Stomach smooth muscle (tissue), 2 donors: ENCODE data around the gene SLC5A1.

Source experiments
- H3K27ac ChIP-seq: one replicate; pipeline ENCODE4 v1.7.0; 2013; ENCODE audit warnings: mild to moderate bottlenecking, low read length, inconsistent platforms
- H3K27me3 ChIP-seq, 2 donors: one replicate each; pipeline ENCODE4 v1.7.0; 2013; ENCODE audit warnings: low read length in 2 of 2; ENCODE audit not compliant: insufficient read depth in 2 of 2, control insufficient read depth in 1 of 2
- H3K36me3 ChIP-seq, 2 donors: one replicate each; pipeline ENCODE4 v1.7.0; 2013; ENCODE audit warnings: low read length in 2 of 2; ENCODE audit not compliant: control insufficient read depth in 2 of 2, insufficient read depth in 2 of 2
- H3K4me1 ChIP-seq: one replicate; pipeline ENCODE4 v1.7.0; 2013; ENCODE audit warnings: low read length; ENCODE audit not compliant: control insufficient read depth, insufficient read depth
- H3K4me3 ChIP-seq, 2 donors: one replicate each; pipeline ENCODE4 v1.7.0; 2013; ENCODE audit warnings: low read length in 2 of 2
- H3K9ac ChIP-seq, 2 donors: one replicate each; pipeline ENCODE4 v1.7.0; 2013; ENCODE audit warnings: low read length in 2 of 2, mild to moderate bottlenecking in 1 of 2
- H3K9me3 ChIP-seq, 2 donors: one replicate each; pipeline ENCODE4 v1.7.0; 2013; ENCODE audit warnings: low read length in 2 of 2; ENCODE audit not compliant: control insufficient read depth in 2 of 2
- donor health status: healthy.
- donor health status: Pancreatic carcinoma.

The SLC5A1 gene

DNA sequence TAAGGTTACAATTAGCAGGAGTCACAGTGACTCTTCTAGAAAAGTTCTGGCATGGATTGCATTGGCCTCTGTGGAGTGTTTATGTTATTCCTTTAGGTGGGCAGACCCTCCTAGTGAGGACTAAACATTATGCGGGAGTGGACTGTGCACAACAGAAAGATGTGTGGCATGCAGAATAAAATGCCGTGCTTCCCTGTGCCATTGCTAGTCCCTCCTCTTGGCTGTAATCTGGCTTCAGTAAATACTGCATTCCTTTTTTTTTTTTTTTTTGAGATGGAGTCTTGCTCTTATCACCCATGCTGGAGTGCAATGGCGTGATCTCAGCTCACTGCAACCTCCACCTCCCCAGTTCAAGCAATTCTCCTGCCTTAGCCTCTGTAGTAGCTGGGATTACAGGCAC lies 45.0 kb downstream of the SLC5A1 start:
- Histone ChIP-seq H3K4me1 (no peaks in the 10 kb centered on the region), H3K36me3 (no peaks in the 10 kb centered on the region), H3K4me3 (no peak overlapping the region), H3K27me3 (peaks cover 0 to 3% of the 10 kb centered on the region in 2 donors), H3K9ac (no peak overlapping the region), H3K27ac (no peak overlapping the region), H3K9me3 (no peaks in the 10 kb centered on the region)

DNA sequence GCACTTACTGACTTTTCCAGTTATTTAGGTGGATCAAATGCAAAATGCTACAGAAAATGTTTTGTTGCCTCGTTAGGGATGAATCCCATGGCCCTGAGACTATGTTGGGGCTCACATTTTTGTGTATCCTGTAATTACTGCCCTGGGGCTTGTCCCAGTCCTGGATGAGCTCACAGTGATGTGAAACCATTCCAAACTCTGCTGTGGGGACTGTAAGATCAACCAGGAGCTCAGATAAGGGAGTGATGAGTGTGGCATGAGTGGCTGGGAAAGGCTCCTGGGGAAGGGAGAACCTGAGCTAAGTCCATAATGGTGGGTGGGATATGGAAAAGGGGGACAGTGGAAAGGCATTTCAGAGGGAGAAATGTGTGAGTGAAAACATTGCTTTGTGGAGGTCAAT lies 54.0 kb downstream of the SLC5A1 start:
- Histone ChIP-seq H3K9ac (no peak overlapping the region), H3K9me3 (no peaks in the 10 kb centered on the region), H3K27ac (no peak overlapping the region), H3K4me3 (no peak overlapping the region), H3K27me3 (no peaks in the 10 kb centered on the region), H3K4me1 (no peaks in the 10 kb centered on the region), H3K36me3 (no peaks in the 10 kb centered on the region)

DNA sequence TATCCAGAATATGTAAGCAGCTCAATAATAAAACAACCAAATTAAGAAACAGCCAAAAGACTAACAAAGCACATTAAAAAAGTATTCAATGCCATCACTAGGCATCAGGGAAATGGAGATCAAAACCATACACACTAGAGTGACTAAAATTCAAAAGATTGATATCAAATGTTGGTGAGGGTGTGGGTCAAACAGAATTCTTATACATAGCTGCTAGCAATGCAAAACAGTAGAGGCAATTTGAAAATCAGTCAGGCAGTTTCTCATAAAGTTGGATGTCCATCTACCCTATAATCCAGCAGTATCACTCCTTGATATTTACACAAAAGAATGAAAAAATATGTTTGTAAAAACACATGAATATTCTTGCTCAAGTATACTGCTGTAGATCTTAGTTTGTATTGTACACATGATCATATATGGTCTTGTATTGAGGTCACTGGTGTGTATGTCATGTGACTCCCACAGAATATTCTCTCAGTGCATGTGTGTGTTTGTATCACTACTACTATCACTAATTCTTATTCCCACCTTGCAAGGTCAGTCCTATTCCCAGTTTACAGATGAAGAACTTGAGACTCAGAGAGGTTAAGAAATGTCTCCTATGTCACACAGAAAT lies 54.9 kb downstream of the SLC5A1 start:
- Histone ChIP-seq H3K27ac (no peak overlapping the region), H3K9ac (no peak overlapping the region), H3K36me3 (no peaks in the 10 kb centered on the region)

DNA sequence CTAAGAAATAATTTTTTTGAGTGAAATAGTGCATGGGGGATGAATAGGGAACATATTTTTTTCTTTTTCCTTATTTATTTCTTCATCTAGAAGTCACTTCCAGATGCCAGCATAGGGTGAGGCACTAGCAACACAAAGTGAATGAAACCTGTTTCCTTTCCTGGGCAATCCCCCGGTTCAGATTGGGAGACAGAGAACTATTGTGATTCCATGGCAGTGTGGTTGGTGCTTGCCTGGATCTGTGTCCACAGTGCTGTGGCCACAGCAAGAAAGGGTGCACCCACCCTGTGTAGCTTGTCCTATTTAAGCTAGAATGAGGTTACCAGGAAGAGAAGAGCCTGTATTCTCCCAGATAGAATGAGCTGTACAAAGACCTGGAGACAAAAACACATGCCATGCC lies 57.6 kb downstream of the SLC5A1 start:
- H3K9me3 ChIP-seq = no peaks in the 10 kb centered on the region
- H3K4me1 ChIP-seq = no peaks in the 10 kb centered on the region
- H3K27me3 ChIP-seq = no peaks in the 10 kb centered on the region
- no peak overlapping the region for H3K4me3 ChIP-seq
- H3K36me3 ChIP-seq = no peaks in the 10 kb centered on the region
- H3K27ac ChIP-seq = no peak overlapping the region
- no peak overlapping the region for H3K9ac ChIP-seq

More for the DNA sequence above, 54.9 kb downstream of the SLC5A1 start:
- Histone ChIP-seq H3K4me3 (no peak overlapping the region), H3K4me1 (no peaks in the 10 kb centered on the region), H3K27me3 (no peaks in the 10 kb centered on the region), H3K9me3 (no peaks in the 10 kb centered on the region)

DNA sequence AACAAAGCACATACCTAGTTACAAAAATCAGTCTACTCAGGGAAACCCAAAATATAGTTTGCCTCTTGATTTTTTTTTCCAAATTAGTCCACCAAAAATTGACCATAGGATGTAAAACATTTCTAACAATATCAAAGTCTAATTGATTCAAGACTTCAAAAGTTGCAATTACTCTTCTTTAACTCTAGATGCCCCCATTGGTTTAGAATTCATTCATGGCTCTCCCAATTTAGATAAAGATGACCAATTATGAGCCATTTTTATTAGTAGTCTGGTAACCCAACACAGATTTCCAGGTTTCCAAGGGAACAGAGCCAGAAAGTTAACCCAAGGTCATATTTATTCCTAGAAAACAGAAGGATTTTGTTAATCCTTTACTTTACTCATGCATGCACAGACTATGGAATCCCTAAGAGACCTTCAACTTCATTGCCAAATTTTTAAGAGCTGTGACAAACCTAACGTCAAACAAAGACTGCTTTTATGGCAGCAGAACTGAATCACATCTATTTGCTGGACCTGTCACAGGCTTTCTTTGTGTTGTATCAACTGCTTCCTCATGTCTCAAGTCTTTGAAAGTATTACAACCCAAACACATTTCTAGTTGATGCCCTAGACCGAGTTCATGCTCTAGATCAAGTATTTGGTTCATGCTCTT lies 60.7 kb downstream of the SLC5A1 start:
- Histone ChIP-seq H3K9ac (no peak overlapping the region), H3K4me3 (no peak overlapping the region), H3K27me3 (peaks cover 3 to 5% of the 10 kb centered on the region in 2 donors), H3K27ac (no peak overlapping the region), H3K9me3 (no peaks in the 10 kb centered on the region), H3K4me1 (no peaks in the 10 kb centered on the region), H3K36me3 (no peaks in the 10 kb centered on the region)

DNA sequence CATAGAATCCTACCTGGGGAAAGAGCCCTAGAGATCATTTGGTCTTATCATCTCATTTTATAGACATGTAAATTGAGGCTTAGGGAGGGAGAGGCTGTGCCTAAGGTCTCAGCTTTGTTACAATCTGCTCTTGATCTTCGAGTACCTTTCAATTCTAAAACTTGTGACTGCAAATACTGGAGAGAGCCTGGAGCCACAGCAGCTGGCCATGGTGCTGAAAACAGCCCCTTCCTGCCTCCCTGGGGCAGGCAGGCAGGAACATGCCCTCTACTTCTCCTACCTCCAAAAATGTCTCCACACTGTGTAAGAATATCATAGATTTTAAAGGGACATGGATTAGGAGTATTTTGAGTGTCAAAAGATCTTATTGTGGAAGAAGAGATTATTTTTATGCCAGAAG lies 63.9 kb downstream of the SLC5A1 start:
- Histone ChIP-seq H3K4me1 (no peaks in the 10 kb centered on the region), H3K9ac (no peak overlapping the region), H3K36me3 (no peaks in the 10 kb centered on the region), H3K9me3 (no peaks in the 10 kb centered on the region), H3K27ac (no peak overlapping the region), H3K27me3 (peaks cover 6 to 8% of the 10 kb centered on the region in 2 donors), H3K4me3 (no peak overlapping the region)

DNA sequence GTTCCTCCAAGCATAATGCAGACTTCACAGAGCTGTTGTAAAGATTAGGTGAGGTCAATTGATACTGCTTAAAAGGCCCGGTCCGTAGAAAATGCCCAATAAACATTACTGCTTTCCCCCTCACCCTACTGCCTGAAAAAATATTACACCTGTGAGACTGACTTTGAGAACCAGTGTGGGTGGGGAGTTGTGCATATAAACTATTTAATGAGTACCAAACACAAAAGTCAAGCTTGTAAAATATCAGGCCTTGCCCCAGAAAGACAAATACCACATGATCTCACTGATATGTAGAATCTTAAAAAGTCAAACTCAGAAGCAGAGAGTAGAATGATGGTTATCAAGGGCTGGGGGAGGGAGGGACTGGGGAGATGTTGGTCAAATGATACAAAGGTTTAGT lies 69.3 kb downstream of the SLC5A1 start:
- Histone ChIP-seq H3K27me3 (peaks cover 2 to 3% of the 10 kb centered on the region in 2 donors), H3K36me3 (no peaks in the 10 kb centered on the region), H3K4me1 (no peaks in the 10 kb centered on the region), H3K4me3 (no peak overlapping the region), H3K9ac (no peak overlapping the region), H3K9me3 (no peaks in the 10 kb centered on the region), H3K27ac (no peak overlapping the region)

DNA sequence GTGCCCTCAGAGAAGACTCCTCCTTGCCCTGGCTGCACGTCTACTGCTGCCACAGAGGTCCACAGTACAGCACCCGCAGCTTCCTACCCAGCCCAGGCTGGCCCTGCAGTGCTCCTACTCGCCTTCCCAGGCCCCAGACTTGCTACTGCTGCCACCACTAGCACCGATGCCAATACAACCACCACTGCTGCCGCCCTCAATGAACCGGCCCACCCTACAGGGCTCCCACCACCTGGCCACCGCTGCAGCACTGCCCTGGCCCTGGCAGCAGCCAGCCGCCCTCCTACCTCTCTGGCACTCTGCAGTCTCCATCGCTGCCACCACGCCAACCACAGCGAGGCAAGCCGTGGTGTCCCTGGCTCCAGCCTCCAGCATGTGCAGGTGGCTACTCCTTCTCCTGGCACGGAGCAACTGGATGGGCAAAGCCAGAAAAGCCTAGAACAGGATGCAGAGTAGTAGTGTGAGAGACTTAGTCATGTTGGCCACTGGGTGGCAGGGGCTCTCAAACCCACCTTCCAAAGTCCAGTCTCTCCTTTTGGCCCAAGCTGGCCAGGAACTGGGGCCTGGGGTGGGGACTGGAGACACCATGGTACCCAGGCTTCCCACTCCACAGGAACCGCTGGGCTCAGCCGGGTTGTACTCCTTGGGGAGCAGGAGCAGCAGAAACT lies 76.6 kb downstream of the SLC5A1 start:
- Histone ChIP-seq H3K9me3 (no peaks in the 10 kb centered on the region), H3K27me3 (peaks cover 0 to 3% of the 10 kb centered on the region in 2 donors), H3K4me3 (no peak overlapping the region), H3K36me3 (no peaks in the 10 kb centered on the region), H3K27ac (no peak overlapping the region), H3K9ac (no peak overlapping the region), H3K4me1 (no peaks in the 10 kb centered on the region)

DNA sequence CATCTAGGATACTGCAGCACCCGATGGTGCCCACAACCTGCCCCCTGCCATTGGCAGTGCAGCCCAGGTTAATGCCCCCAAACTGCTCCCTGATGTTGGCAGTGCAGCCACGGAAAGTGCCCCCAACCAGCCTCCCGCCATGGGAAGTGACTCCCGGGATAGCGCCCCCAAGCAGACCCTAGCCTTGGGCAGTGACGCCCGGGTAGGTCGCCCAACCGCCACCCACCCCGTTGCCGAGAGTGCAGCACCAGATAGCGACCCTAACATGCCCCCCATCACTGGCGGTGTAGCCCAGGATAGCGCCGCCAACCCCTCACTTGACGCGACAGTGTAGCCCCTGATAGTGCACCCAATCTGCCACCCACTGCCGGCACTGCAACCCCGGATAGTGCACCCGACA lies 77.5 kb downstream of the SLC5A1 start:
- H3K4me1 ChIP-seq = no peaks in the 10 kb centered on the region
- H3K36me3 ChIP-seq = no peaks in the 10 kb centered on the region
- peaks cover 0 to 3% of the 10 kb centered on the region in 2 donors for H3K27me3 ChIP-seq
- no peaks in the 10 kb centered on the region for H3K9me3 ChIP-seq
- H3K4me3 ChIP-seq = no peak overlapping the region
- H3K9ac ChIP-seq = no peak overlapping the region
- H3K27ac ChIP-seq = no peak overlapping the region

DNA sequence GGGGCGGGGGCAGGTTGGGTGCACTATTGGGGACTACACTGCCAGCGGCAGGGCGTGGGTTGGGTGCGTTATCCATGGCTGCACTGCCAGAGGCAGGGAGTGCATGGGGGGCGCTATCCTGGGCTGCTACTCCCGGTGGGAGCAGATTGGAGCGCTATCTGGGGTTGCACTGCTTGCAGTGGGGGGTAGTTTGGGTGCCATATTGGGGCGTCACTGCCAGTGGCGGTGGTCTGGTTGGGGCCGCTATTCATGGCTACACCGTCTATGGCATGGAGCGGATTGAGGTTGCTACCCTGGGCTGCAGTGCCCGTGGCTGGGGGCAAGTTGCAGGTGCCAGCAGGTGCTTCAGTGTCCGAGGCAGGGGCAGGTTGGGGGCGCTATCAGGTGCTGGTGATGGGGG lies 79.8 kb downstream of the SLC5A1 start:
- no peak overlapping the region for H3K4me3 ChIP-seq
- no peaks in the 10 kb centered on the region for H3K9me3 ChIP-seq
- no peak overlapping the region for H3K9ac ChIP-seq
- H3K27me3 ChIP-seq = peaks cover 0 to 3% of the 10 kb centered on the region in 2 donors
- no peaks in the 10 kb centered on the region for H3K36me3 ChIP-seq
- H3K27ac ChIP-seq = no peak overlapping the region
- no peaks in the 10 kb centered on the region for H3K4me1 ChIP-seq

DNA sequence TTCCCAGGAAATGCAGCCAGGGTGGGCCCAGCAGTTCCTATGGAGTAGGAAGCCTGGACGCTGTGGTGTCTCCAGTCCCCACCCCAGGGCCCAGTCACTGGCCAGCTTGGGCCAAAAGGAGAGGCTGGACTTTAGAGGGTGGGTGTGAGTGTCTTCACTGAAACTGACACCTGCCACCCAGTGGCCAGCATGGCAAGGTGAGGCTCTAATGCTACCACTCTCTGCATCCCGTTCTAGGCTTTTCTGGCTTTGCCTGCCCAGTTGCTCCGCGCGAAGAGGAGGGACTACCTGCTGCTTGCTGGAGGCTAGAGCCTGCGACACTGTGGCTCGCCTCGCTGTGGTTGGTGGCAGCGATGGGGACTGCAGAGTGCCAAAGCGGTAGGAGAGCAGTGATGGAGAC lies 80.6 kb downstream of the SLC5A1 start:
- Histone ChIP-seq H3K27me3 (peaks cover 0 to 3% of the 10 kb centered on the region in 2 donors), H3K4me1 (no peaks in the 10 kb centered on the region), H3K9ac (no peak overlapping the region), H3K4me3 (no peak overlapping the region), H3K36me3 (no peaks in the 10 kb centered on the region), H3K9me3 (no peaks in the 10 kb centered on the region), H3K27ac (no peak overlapping the region)
